ENCODE data around the gene CAPN14.

Gene CAPN14

DNA sequence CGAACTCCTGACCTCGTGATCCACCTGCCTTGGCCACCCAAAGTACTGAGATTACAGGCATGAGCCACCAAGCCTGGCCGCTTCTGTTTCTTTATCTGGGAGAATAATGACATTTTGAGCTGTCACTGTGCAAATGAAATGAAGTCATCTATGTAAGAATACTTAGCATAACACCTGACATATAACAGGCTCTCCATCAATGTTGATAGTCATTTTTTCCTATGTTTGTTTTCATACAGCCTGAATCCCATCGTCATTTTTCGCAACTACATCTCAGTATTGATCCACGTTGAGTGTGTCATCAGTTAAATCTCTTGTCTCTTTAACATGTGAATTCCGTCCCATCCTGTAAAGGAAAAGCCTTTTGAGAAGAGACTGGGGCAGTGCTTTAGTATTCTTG, 6.4 kb upstream of the CAPN14 start:
- no peak for DNase-seq

DNA sequence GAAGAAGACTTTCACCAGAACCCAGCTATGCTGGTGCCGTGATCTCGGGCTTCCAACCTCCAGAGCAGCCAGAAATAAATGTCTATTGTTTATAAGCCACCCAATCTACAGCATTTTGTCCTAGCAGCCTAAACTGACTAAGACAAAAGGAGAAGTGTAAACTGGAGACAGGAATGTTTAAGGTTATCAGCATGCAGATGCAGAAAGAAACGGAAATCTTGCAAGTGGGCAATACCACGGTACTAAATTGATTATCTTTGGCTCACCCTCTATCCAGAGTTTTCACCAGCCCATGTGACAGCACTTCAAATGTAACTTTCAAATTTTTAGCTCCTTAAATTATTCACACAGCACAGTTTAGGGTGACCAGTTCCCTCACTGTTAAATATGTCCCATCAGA, 5.7 kb upstream of the CAPN14 start:
- no peak for DNase-seq

DNA sequence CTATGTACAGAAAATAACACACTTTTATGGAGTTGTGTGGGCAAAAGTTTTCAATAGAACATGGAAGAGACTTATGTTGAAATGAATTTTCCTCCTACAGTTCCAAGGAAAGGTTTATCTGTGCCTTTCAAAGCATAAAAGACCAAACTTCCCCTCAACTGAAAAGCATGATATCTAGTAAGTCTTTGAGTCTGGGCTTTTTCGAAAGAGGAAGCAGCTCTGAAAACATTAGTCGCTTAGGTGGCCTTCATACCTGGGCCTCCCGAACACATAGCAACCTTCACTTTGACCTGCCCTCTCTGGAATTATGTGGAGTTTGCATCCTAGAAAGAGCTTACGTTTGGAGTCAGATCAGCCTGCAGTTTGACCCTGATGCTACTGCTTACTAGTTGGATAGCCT, 4.8 kb upstream of the CAPN14 start:
- no peak for DNase-seq

DNA sequence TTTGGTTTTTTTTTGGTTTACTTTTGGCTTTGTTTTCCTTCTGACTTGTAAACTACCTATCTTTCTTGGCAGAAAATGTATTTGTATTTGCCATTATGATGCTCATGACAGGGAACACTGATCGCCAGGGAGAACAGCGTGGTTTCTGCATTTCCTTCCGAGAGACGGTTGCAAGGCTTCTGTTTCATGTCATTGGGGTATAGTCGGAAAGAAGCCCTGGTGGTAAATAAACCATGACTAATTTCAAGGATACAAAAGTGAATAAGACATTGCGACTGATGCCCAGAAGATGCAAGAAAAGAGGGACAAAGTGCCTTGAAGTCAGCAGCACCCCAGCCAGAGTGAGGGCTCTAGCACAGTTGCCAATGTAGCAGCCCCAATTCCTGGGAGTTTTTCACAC, 4.2 kb upstream of the CAPN14 start:
- no peak for DNase-seq

DNA sequence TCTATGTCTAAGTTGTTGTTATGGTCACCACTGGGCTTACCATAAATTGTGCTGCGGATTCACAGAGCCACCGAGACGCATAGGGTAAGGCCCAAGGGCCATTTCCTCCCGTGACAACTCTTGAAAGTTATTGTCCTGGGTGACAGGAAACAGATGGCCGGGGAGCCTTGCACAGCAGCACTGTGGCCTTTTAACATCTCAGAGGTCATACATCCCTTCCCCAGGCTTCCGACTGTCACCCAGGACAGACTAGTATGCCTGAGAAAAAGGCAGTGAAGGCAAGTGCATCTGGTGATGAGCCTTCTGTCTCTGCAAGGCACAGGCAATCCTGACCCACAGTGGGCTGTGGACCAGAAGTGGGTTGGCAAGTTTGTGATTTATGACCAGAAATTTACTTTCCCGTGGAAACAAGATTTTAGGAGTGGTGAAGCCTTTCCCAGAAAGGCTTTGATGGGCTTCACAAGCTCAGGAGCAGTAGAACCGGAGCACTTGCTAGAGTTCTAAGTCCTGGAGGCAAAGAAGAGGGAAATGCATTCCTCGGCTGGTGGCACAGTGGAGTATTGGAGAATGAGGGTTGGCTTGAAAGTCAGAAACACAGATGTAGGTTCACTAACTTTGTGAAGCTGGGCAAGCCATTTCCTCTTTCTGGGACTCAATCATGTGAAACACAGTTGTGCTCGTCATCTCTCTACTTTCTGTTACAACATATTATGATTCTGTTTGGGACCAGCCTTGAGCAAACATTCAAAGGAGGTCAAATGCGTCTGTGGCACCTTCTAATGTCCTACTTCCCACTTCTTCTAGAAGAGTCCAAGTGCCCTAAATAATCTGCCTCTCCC, 2.0 kb upstream of the CAPN14 start:
- no peak for DNase-seq

DNA sequence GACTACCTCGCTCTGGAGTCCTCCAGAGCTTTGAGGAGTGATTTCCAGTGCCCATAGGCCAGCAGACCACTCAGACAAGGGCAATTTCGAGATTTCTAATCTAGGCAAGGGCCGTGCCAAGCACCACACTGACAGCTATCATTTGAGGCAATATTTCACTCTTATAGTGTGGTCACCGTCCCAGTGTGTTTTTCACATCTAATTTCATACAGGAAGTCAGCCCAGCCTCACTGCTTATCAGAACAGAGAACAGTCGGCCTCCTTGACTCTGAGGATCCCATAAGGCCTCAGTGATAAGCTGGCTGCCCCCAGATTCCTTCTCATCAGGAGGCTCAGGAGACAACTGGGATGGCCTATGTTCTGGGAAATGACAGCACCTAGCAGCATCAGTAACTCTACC, 581 bp downstream of the CAPN14 start:
- no peak for DNase-seq

DNA sequence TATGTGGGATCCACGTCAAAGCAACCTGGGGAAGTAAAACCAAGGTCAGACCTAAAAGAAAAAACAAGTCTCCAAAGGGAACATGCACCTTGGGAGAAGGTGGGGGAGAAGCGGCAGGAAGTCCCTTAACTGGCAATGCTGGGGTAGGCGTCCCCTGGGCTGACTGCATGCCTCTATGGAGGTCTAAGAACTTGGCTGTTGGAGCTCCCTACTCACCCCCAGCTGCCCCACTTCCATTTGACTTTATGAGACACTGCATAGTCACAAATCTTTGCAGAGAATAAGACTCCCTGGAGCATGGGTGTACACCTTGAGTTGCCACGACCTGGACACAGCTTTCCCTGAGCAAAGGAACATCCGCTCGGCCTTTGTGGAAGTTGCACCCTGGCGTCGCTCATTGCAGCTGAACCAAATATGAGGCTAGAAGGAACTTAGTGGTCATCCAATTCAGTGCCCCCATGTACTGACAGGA, 2.8 kb downstream of the CAPN14 start:
- DNase-seq = no peak

DNA sequence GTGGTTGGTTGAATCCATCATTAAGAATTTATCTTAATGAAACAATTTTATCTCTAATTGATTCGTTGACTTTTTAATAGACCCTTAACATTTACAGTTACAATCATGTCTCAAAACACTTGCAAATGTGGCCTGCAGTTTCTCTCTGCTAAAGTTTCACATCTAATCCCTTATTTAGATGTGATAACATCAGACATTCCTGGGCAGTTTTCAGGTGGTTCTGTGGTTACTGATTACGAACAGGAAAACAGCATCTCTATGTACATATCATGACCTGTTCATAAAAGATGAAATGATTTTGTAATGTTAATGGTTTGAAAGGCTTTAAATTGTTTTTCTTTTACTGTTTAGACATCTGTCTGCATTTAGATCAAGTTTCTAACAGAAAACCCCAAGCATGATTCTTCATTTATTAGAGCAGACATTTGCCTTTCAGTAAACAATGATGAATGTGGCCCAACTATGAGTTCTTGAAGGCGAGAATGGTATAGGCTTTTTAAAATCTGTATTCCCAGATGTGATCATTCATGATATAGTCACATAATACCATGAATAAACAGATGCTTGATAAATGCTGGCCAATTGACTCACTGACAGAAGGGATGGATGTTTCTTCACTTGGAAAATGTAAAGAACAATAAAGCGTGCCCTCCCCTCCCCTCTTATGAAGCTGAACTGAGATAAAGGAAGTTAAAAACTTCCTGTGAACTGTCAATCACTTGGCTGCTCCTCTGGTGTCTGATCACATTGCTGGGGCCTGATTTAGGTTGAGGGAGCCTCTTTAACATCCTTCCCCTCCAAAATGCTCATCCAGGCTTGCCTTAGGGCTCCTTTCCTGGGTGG, 3.5 kb downstream of the CAPN14 start:
- no peak for DNase-seq

DNA sequence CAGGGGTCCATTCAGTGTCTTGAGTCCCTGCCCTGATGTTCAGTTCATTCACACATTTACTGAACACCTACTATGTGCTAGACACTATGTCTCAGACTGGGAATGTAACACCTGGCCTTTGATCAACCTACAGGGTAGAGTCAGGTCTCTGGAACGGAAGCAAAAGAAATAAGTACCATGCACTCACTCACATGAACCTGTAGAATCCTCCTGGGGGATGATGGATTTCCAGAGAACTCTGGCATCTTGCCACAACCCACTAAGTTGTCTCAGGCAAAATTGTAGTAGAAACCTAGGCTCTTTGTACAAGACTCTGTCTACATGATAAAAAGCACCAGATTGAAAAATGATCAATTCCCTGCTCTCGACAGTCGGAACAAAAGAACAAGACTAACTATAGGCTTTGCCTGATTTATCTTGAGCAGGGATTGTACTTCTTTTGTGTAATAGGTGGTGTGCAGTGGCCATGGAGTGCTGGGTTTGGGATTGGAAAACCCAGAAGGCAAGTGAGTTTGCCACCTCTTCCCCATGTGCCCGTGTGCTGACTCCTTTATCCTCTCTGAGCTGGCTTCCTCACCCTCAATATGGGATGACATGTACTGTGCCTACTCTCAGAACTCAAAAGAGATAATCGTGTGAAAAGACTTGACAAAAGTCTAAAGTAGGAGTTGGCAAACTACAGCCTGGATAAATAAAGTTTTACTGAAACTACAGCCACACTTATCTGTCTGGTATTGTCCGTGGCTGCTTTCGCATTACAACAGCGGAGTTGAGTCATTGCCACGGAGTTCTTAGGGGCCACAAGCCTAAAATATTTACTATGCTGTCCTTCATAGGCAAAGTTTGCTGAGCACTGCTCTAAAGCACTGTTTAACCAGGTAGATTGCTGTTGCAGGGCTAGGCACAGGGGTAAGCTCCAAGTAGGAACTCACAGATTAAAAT, 4.4 kb downstream of the CAPN14 start:
- DNase-seq = no peak

DNA sequence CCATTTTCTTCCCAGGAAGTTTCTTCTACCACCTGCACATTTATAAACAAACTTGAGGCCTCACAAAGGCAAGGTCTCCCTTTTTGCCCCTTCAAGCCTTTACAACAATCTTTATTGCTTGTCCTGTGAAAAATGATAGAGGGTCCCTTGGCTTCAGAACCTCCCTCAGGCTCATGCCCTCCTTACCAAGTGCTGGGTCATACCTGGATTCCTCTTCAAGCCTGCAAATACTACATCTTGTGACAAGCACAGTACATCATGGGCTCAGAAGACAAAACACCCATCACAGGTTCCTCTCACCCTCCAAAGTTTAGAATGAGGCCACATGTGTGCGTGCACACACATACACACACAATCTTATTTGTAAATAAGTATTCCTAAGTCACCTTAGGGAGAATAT, 9.1 kb downstream of the CAPN14 start:
- no peak for DNase-seq

DNA sequence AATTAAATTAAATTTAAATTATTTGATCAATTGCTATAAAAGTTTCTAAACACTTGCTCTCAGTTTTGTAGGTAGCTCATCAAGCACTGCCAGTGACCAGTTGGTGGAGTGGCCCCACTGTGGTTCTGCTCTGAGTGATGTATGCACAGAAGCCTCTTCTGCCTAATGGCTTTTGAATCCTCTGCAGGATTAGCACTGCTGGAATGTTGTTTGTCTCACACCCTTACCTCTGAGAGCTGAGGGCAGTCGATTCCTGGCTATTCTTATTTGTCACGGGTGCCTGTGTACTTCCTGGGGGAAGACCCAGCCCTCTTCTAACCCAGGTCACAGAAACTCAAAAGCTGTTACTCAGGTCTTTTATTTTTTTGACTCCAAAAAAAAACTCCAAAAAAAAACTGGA, 9.5 kb downstream of the CAPN14 start:
- no peak for DNase-seq

DNA sequence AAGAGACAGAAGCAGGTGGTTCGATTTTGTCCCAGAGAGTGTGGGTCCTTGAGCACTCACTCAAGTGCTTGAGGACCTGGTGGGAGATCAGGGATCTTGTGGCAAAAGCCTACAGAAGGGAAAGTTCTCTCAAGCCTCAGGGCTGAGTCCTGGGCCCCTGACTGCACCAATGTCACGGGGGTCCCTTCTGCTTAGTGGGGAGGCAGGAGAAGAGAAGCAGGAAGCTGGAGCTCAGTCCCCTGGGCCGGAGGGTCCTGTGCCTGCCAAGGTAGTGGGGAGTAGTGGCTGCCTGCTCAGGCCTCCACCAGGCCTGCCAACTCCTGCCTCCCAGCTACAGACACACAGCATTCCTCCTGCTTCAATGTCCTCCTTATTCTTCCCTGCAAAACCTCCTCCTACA, 11.7 kb downstream of the CAPN14 start:
- no peak for DNase-seq

DNA sequence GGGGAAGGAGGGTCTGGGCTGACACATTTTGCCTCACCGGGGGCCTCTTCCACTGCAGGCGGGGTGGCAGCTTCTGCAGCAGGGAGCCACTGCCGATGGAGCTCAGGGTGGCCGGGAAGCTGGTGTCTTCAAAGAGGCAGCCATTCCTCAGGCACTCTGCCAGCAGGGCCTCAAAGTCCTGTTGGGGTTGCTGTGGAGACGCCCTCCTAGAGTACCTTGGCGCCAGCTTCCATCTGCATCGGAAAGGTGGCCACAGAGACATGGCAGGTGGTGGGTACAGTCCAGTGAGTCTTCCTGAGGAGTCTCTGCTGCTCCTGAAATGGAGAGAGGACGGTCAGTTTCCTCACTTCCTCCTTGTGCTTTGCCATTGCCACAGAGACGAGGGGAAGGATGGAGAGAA, 12.1 kb downstream of the CAPN14 start:
- no peak for DNase-seq

DNA sequence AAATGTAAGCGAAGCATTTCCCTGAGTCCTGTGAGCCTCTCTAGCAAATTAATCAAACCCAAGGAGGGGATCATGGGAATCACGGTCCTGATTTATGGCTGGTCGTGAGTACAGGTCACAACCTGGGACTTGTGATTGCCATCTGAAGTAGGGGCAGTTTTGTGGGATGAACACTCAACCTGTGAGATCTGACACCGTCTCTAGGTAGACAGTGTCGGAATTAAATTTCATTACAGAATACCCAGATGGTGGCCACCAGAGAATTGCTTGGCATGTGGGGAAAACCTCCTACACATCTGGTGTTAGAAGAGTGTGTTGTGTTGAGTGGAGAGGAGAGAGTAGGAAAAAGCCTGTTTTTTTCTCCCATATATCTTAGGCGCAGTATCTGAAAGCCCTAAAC, 12.5 kb downstream of the CAPN14 start:
- DNase-seq = no peak

DNA sequence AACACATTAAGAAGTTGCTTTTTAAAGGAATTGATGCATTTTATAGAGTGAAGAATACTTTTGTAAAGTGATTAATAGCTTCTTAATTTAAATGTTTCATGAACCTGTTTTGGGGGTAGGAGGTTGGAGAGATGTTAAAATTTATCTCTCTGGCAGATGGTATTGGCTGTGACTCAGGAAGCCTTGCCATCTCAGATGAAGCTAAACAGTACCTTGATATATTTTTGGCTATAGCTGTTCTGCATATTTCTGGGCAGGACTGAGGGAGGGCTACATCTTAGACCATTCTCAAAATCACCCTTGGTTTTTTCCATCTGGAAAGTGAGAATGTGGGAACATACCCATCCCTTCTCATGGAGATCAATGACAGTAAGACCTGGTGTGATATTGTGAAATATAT, 13.4 kb downstream of the CAPN14 start:
- no peak for DNase-seq

DNA sequence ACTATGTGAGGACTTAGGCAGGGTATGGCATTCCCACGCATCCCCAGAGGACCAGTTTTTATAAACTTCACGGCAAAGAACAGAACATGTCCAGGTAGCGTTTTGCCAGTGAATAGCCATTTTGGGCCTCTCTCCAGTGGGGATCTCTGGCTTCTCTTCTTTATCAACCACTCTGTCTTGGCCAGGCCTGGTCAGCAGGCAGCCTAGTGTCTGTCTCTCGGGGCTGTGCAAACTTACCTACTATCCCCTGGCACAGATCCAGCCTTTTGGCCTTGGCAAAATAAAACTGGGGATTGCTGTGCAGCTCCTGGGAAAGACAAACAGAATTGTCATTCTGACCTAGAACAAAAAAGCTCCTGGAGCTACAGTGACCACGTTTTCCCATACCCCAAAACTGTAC, 14.5 kb downstream of the CAPN14 start:
- DNase-seq = no peak

DNA sequence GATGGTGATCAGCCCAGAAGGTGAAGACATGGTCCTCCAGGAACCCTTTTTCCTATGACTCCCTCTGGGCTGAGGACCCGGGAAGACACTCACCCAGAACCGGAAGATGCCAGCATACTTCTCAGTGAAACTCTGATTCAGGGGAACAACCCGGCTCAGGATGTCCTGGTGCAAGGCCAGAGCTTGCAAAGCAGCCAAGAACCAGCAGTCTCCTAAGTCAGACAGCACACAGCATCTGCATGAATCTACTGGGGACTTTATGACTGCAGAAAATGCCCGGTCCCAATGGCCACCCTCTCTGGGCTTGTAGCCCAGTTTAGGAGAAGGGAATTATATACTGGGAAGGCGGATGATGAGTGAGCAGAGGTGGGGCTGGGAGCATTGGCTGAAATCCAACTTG, 15.3 kb downstream of the CAPN14 start:
- DNase-seq = no peak

DNA sequence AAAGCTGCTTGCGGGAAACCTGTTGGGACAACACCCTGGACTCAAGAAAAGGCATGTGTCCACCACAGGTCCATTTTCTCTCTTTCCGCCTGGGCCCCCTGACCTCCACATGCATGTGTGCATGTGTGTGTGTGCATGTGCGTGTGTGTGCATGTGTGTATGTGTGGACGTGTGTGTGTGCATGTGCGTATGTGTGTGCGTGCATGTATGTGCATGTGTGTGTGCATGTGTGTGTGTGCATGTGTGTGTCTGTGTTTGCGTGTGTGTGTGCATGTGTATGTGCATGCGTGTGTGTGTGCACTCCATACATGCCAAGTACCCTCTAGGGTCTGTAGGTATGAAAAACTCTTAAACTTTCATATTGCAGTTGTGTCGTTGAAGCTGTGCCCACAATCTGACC, 16.3 kb downstream of the CAPN14 start:
- no peak for DNase-seq

DNA sequence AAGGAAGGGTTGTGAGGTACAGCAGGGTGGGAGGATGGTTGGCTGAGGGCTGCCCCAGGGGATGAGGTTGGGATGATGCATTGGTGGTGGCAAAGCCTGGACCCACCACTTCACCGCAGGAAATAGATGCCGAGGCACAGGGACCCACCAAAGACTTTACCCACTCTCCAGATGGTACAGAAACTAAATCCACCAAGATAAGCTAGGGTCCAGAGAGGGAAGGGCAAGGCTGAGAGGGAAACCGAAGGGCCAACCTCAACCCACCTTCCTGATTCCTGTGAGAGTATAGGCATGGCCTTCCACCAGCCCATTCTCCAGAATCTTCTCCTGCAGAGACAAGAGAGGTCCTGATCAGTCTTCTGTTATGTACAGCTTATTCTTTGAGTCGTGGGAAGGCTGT, 18.1 kb downstream of the CAPN14 start:
- no peak for DNase-seq

DNA sequence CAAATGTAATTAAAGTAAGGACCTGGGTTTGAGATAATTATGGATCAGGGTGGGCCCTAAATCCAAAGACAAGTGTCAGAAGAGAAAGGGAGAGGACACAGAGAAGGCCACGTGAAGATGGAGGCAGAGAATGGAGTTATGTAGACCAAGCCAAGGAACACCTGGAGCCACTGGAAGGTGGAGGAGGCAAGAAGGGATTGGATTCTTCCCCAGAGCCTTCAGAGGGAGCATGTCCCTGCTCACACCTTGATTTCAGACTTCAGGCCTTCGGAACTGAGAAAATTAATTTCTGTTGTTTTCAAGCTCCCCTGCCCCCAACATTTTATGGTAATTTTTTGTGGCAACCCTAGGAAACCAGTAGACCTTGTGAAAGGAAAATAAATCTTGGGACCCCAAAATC, 19.6 kb downstream of the CAPN14 start:
- DNase-seq = no peak

DNA sequence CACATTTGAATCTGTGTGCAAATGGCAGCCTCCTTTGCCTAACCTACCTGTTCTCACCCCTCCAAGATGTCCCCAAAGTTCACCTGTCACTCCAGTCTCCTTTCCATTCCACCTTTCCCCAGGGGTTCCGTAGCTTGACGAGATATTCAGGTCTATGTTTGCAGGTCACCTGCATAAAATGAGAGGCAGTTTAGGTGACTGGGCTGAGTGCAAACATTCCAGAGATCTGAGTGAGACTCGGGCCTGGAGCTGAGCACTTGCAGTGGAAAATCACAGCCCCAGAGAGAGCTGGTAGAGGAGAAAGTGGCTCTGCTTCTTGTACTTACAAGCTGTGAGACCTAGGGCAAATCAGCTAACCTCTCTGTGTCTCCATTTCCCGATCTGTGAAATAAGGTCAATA, 20.1 kb downstream of the CAPN14 start:
- DNase-seq = no peak

DNA sequence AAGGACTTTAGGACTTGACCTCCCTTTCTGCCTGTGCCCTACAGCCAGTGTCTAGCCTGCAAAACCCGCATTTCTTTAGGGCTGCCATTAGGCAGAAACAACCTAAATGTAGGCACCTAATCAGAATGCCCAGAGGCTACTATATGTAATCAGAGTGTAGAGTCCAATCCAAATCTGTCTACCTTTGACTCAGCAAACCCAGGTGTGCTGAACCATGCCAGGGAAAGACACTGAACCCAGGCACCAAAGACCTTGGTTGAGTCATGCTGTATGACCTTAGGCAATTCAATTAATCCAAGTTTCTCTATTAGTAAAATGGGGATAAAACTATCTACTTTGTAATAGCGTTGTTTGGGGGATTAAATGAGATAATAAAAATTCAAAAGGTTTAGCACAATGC, 20.7 kb downstream of the CAPN14 start:
- DNase-seq = no peak

DNA sequence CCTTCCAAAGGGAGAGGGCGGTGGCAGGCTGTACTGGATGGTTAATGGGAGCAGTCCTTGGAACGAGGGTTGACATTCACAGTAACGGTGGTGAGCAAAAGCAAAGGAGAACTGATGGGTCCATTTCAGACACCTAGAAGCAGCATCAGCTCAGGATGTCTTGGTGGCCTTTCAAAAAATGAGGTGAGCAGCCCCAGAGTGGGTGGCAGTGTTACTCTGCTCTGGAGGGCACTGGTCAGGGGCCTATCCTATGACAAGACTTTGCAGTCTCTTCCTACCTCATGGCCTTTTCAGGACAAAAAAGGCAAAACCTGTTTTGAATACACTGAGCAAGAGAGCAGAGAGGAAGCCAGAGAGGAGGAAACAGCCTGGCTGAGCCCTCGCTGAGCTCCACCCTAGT, 23.5 kb downstream of the CAPN14 start:
- DNase-seq = no peak

Measured in NCI-H1048 (cell line).